Measurements from ENCODE around the gene HDAC10. TPM values are rescaled to one million over a fixed set of nuclear protein-coding genes. Genes with fewer than 3 reads are reported as not detected.

The HDAC10 gene
- total RNA-seq, 1 donor from 2014 or later: 5.4 TPM

DNA sequence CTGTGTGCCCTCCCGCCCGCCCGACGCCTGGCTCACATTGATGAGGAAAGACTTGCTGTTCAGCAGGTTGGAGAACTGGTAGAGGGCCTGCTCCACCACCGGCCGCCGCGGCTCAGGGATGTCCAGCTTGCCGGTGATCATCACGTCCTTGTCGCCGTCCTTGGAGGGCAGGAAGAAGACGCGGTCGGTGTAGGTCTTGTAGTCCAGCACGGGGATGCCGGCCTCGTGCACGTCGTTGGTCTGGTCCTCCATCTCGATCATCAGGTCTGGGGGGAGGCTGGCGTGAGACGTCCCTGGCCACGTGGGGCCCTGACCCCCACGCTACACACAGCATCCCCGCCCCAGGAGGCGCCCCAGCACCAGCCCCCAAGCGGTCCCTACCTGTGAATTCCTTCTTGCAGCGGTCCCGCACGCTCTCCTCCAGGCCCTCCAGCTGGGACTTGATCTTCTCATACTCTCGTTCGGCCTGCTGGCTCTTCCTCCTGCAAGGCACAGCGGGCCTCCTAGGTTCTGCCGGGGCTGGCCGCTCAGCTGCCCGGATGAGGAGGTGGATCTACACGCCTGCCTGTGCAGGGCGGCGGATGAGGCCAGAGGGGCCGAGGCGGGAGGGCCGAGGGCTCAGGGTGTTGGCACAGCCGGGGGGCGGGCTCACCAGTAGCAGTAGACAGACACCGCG, 29.8 kb upstream of the HDAC10 start:
- H3K9me3 Mint-ChIP-seq: no peaks in the 10 kb centered on the region
- TF ChIP-seq, protein P1, sequence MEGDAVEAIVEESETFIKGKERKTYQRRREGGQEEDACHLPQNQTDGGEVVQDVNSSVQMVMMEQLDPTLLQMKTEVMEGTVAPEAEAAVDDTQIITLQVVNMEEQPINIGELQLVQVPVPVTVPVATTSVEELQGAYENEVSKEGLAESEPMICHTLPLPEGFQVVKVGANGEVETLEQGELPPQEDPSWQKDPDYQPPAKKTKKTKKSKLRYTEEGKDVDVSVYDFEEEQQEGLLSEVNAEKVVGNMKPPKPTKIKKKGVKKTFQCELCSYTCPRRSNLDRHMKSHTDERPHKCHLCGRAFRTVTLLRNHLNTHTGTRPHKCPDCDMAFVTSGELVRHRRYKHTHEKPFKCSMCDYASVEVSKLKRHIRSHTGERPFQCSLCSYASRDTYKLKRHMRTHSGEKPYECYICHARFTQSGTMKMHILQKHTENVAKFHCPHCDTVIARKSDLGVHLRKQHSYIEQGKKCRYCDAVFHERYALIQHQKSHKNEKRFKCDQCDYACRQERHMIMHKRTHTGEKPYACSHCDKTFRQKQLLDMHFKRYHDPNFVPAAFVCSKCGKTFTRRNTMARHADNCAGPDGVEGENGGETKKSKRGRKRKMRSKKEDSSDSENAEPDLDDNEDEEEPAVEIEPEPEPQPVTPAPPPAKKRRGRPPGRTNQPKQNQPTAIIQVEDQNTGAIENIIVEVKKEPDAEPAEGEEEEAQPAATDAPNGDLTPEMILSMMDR (IDR thresholded peaks at IDR 0.05): no peak
- TF ChIP-seq EZH2 (IDR thresholded peaks at IDR 0.05): no peak
- peaks cover 3% of the 10 kb centered on the region for H4K20me1 ChIP-seq (ENCODE audit: low read depth)

DNA sequence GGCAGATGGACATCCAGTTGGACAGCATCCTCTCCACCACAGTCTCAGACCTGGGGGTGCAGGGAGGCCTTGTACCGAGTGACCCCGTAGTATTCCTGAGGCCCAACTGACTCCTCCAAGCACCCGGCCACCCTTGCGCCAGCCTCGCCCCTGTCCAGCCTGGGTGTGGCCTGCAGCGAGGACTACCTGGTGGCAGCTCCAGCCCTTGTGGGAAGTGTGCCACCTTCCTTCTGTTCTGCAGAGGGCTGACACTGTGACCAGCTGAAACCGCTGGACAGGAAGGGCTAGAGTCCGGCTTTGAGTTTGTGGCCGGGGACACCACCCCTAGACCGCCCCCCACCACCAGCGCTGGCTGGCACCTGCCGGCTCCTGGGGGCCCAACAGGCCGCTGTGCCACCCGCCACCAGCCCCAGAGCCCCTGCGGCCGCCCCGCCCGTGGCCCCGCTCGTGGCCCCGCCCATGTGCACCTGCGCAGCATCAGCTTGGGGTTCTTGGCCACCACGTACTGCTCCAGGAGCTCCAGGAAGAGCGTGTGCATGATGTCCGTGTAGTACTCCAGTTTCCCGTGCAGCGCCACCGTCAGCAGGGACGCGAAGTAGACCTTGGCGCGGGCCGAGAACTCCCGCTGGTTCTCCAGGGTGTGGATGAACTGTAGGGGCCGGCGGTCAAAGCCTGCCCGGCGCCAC, 29.1 kb upstream of the HDAC10 start:
- no peak overlapping the region for H3K27ac Mint-ChIP-seq
- H4K20me1 ChIP-seq (ENCODE audit: low read depth): peaks cover 4% of the 10 kb centered on the region

More for the DNA sequence above, 29.8 kb upstream of the HDAC10 start:
- Mint-ChIP-seq H3K27me3 (ENCODE audit: insufficient read depth, low read depth) (no peaks in the 10 kb centered on the region), H3K36me3 (peaks cover 14% of the 10 kb centered on the region), H3K4me1 (no peaks in the 10 kb centered on the region), H3K4me3 (no peak overlapping the region), H3K27ac (no peak overlapping the region)
- Histone ChIP-seq H3K4me3 (no peak overlapping the region), H3K9me3 (ENCODE audit: low read depth) (no peaks in the 10 kb centered on the region), H3K9ac (no peak overlapping the region), H3K4me2 (no peak overlapping the region), H2AFZ (replicated peaks) (no peak overlapping the region), H3K79me2 (ENCODE audit: low read depth) (no peaks in the 10 kb centered on the region), H3F3A (ENCODE audit: low read depth) (peaks cover 7% of the 10 kb centered on the region), H3K27me3 (no peaks in the 10 kb centered on the region), H3K4me1 (no peaks in the 10 kb centered on the region), H3K36me3 (no peaks in the 10 kb centered on the region), H3K27ac (no peak overlapping the region)
- no peak for DNase-seq (ENCODE audit: low spot score)

DNA sequence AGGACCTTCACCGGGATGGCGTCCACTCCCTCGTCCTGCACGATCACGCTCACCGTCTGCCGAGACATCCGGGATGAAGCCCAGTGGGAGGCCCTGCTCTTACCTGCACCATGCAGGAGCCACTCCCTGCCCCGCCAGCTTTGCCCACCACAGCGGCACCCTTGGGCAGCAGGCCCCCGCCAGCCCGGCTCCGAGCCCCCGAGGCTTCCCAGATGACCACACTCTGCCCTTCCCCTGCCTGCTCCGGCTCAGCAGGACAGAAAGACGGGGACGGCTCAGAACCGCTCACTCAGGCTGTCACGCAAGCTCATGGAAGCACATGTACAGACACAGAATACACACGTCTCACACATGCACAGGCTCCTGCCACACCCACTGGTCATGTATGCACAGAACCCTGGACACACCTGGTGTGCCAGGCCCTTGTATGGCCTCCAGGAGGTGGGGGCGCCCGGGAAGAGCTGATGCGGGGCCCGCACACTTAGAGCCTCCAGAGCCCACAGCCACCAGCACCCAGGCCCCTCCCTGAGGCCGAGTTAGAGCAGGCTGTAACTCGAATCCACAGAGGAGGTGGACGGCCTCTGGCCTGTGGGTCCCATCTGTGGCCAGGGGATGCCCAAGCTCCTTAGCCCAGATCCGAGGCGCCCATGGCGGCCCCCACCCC, 28.0 kb upstream of the HDAC10 start:
- Histone ChIP-seq H3K27me3 (no peaks in the 10 kb centered on the region), H3K9me3 (ENCODE audit: low read depth) (no peaks in the 10 kb centered on the region), H3K4me3 (no peak overlapping the region), H3K9ac (no peak overlapping the region), H2AFZ (replicated peaks) (no peak overlapping the region), H3K4me2 (no peak overlapping the region), H4K20me1 (ENCODE audit: low read depth) (peaks cover 12% of the 10 kb centered on the region), H3K79me2 (ENCODE audit: low read depth) (no peaks in the 10 kb centered on the region), H3K36me3 (no peaks in the 10 kb centered on the region), H3K27ac (no peak overlapping the region), H3K4me1 (no peaks in the 10 kb centered on the region), H3F3A (ENCODE audit: low read depth) (peaks cover 16% of the 10 kb centered on the region)
- no peak for DNase-seq (ENCODE audit: low spot score)
- peaks cover 8% of the 10 kb centered on the region for H3K4me1 Mint-ChIP-seq
- H3K27ac Mint-ChIP-seq: no peak overlapping the region
- TF ChIP-seq EZH2 (IDR thresholded peaks at IDR 0.05): no peak
- TF ChIP-seq, protein P1 (IDR thresholded peaks at IDR 0.05): no peak
- TF ChIP-seq EZH2phosphoT487 (IDR thresholded peaks at IDR 0.05): no peak
- H3K27me3 Mint-ChIP-seq (ENCODE audit: insufficient read depth, low read depth): peaks cover 1% of the 10 kb centered on the region
- H3K36me3 Mint-ChIP-seq: peaks cover 20% of the 10 kb centered on the region
- H3K9me3 Mint-ChIP-seq: no peaks in the 10 kb centered on the region
- no peak overlapping the region for H3K4me3 Mint-ChIP-seq

More for the DNA sequence above, 29.1 kb upstream of the HDAC10 start:
- no peak overlapping the region for H3K4me3 ChIP-seq
- H3K36me3 ChIP-seq: no peaks in the 10 kb centered on the region
- no peaks in the 10 kb centered on the region for H3K9me3 ChIP-seq (ENCODE audit: low read depth)
- no peaks in the 10 kb centered on the region for H3K4me1 ChIP-seq
- Mint-ChIP-seq H3K9me3 (no peaks in the 10 kb centered on the region), H3K4me3 (no peak overlapping the region), H3K27me3 (ENCODE audit: insufficient read depth, low read depth) (no peaks in the 10 kb centered on the region), H3K4me1 (peaks cover 2% of the 10 kb centered on the region), H3K36me3 (peaks cover 15% of the 10 kb centered on the region)
- H2AFZ ChIP-seq (replicated peaks): no peak overlapping the region
- peaks cover 12% of the 10 kb centered on the region for H3F3A ChIP-seq (ENCODE audit: low read depth)
- no peak overlapping the region for H3K9ac ChIP-seq
- no peaks in the 10 kb centered on the region for H3K79me2 ChIP-seq (ENCODE audit: low read depth)
- DNase-seq (ENCODE audit: low spot score): no peak
- TF ChIP-seq EZH2 (IDR thresholded peaks at IDR 0.05) (no peak), EZH2phosphoT487 (IDR thresholded peaks at IDR 0.05) (no peak)
- TF ChIP-seq, protein P1 (IDR thresholded peaks at IDR 0.05): no peak
- H3K27ac ChIP-seq: no peak overlapping the region
- no peaks in the 10 kb centered on the region for H3K27me3 ChIP-seq
- no peak overlapping the region for H3K4me2 ChIP-seq

All from neural progenitor cell (in vitro differentiated cells).